ENCODE data around the gene EXOC4.
"Not testable (repeated sequence)": the region's sequence is repeated elsewhere in the genome, so short reads cannot be mapped to it uniquely, and the experiment has no call there.

The EXOC4 gene

DNA sequence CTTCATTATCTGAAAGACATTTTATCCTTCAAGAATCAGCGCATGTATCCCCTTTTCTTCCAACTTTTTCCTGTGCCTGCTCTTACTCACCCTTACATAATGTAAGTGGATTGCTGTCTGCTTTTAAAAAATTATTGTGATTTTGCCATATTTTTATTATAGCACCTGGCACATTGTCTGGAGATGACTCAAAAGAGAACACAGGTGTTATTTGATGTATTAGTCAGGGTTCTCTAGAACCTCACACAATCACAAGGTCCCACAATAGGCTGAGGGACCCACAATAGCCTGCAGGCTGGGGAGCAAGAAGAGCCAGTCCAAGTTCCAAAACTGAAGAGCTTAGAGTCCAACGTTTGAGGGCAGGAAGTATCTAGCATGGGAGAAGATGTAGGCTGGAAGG is 390.0 kb downstream of the EXOC4 start:
- no peak overlapping the region for H3K4me3 Mint-ChIP-seq
- H3K27me3 Mint-ChIP-seq = no peaks in the 10 kb centered on the region
- DNase-seq (no peak), ATAC-seq (replicated peaks) (no peak)
- no peaks in the 10 kb centered on the region for H3K4me1 Mint-ChIP-seq
- H3K36me3 Mint-ChIP-seq = peaks cover 19 to 22% of the 10 kb centered on the region in 2 donors
- H3K27ac Mint-ChIP-seq = no peak overlapping the region
- H3K9me3 Mint-ChIP-seq = peaks cover 5 to 10% of the 10 kb centered on the region in 2 donors

DNA sequence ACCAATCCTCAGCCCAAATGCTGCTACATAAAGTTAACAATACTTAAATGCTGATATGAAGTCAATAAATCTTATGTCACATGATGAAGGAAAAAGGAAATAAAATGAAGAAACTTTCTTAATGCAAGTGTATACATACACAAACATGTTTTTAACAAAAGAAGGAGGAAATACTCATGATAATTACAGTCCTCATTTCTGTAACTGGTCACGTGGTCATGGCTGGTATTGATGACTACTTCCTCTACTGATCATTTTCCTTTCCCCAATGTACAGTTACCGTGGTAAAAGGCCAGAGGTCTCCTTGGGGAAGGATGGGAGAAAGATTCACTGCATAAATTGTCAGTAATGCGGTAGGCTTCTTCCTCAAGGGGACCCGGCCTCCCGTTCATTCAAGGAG is 390.8 kb downstream of the EXOC4 start:
- ATAC-seq (replicated peaks); H3K27me3 Mint-ChIP-seq: not testable (repeated sequence)

DNA sequence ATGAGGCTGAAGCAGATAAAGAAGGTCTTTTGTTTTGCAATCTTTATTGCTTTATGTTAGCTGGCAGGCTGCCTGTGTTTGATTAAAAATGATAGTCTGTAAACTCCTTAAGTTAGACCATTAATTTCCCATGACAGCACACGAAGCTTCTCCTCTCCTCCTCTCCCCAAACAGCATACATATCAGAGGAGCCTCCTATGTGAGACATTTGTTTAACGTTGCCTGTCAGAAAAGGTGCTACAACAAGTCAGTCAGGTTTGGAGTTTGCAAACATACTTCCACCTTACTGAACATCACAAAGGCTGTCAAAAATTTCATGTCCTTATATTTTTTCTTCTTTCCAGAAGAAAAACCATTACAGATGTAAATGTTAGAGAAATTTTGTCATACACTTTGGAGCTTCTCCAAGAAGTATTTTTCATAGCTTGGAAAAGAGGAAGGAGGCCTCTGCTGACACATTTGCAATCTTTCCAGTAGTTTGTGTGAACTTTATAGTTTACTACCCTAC is 393.1 kb downstream of the EXOC4 start:
- Mint-ChIP-seq H3K27me3 (no peaks in the 10 kb centered on the region), H3K27ac (no peak overlapping the region), H3K36me3 (peaks cover 15 to 22% of the 10 kb centered on the region in 2 donors), H3K4me3 (no peak overlapping the region), H3K4me1 (no peaks in the 10 kb centered on the region), H3K9me3 (peaks cover 5 to 10% of the 10 kb centered on the region in 2 donors)
- ATAC-seq (replicated peaks) (no peak), DNase-seq (no peak)

More for the DNA sequence above, 390.8 kb downstream of the EXOC4 start:
- peaks cover 5 to 10% of the 10 kb centered on the region in 2 donors for H3K9me3 Mint-ChIP-seq
- not testable (repeated sequence) for H3K4me1 Mint-ChIP-seq, DNase-seq, H3K27ac Mint-ChIP-seq, H3K4me3 Mint-ChIP-seq
- H3K36me3 Mint-ChIP-seq = peaks cover 19 to 22% of the 10 kb centered on the region in 2 donors

DNA sequence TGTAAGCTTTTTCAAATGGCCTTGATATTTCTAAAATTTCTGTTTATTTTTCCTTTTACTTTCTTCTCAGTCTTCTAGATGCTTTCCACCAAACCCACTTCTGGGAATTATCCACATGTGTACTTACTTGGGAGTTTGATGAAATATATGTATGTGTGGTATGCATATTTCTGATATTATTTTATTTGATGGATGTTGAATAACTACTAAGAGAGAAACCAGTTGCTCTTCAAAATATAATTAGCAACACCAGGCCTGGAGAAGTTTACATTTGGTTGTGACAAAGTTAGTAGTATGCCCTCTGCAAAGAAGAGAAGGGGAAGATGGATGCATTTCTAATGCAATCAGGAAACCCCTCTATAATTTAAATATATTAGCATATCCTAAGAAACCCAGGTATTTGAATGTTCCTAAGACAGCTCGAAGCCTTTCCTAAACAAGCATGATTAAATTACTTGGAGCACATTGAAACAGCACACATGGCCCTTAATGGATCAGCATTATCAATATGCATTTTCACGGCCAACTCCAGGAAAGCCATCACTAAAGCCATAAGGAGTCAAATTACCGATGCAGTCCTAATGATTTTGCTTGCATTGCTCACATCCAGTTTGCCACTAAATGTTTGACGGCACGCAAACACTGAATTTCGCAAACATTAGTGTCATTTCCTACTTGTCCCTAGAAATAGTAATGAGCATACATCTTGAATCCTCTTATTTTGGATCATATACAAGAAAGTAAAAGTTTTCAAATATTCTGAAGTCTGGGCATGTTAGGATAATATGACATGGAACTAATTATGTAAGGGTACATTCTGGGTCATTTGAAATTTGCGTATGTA is 393.8 kb downstream of the EXOC4 start:
- H3K4me3 Mint-ChIP-seq = no peak overlapping the region
- H3K4me1 Mint-ChIP-seq = no peaks in the 10 kb centered on the region
- H3K36me3 Mint-ChIP-seq = peaks cover 15 to 22% of the 10 kb centered on the region in 2 donors
- ATAC-seq (replicated peaks) = no peak
- H3K27me3 Mint-ChIP-seq = no peaks in the 10 kb centered on the region
- H3K9me3 Mint-ChIP-seq = peaks cover 5 to 10% of the 10 kb centered on the region in 2 donors
- DNase-seq = no peak
- no peak overlapping the region for H3K27ac Mint-ChIP-seq

DNA sequence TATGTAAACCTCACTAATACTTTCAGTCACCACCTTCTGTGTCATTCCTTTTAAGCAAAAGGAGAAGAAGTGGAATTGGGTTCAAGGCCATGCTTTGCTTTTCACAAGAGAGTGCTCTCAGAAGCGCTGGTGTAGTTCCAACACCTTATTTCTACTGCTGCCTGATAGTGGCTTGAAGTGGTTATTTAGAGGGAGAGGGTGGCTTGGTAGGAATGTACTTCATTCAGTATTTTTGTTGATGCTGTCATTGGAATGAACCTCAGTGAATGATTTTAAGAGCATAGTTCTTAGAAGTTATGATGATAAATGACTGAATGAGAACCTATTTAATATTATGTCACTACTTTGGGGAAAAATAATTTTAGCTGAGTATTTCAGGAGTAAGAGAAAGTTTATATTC is 396.7 kb downstream of the EXOC4 start:
- no peak overlapping the region for H3K4me3 Mint-ChIP-seq
- H3K27me3 Mint-ChIP-seq = no peaks in the 10 kb centered on the region
- peaks cover 0 to 2% of the 10 kb centered on the region in 2 donors for H3K9me3 Mint-ChIP-seq
- H3K27ac Mint-ChIP-seq = no peak overlapping the region
- ATAC-seq (replicated peaks) = no peak
- H3K36me3 Mint-ChIP-seq = peaks cover 3% of the 10 kb centered on the region in 2 donors
- no peak for DNase-seq
- H3K4me1 Mint-ChIP-seq = no peaks in the 10 kb centered on the region

DNA sequence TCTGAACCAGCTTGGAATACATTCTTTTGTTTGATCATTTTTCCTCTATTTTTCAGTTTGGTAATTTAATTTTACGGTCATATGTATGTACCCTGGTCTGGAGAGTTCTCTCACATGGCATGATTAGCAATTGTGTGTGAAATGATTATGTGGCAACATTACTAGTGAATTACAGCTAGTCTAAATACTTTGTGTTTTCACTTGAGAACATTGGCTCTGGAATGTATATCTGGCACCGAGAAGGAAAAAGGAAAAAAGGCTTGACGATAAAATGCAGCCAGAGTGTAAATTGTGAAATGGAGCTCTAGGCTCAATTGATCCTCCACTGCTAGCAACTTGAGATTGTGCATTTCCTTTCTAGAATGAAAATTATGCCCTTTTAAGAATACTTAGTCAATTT is 397.2 kb downstream of the EXOC4 start:
- no peak overlapping the region for H3K27ac Mint-ChIP-seq
- DNase-seq = no peak
- no peaks in the 10 kb centered on the region for H3K27me3 Mint-ChIP-seq
- H3K9me3 Mint-ChIP-seq = no peaks in the 10 kb centered on the region
- ATAC-seq (replicated peaks) = no peak
- no peak overlapping the region for H3K4me3 Mint-ChIP-seq
- no peaks in the 10 kb centered on the region for H3K4me1 Mint-ChIP-seq
- peaks cover 3% of the 10 kb centered on the region in 2 donors for H3K36me3 Mint-ChIP-seq

DNA sequence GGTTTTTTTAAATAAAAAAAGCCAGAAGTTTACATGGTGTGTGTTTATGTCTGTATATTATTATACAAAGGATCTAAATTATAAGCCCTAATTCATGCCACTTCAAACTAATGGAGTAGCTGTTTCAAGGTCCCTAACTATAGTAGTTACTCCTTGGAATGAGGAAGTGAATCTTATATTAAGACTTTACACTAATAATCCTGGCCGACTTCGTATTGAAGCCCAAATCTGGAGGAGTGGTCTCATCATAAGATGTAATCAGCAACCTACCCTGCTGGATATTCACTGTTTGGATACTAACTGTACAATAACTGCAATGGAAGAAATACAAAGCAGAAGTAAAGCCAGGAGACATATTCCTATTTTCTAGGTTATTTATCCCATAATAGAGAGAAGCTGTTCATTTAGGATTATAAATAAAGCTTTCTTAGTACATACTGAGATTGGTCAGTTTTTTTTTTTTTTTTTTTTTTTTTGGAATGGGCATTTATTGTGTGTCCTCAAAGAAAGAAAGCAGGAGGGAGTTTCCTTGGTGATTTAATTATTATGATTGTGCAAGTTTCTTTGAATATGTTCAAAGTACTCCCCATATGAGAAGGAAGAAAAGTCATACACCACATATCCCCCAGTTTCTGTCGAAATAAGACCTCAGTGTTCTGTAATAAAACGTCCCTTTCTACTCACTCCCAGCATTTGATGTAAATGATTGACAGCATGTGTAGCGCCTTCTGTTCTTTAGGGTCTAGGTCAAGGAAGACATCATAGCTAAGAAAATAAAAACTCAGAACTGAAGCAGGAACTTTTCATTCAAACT is 397.8 kb downstream of the EXOC4 start:
- no peaks in the 10 kb centered on the region for H3K9me3 Mint-ChIP-seq
- no peak overlapping the region for H3K27ac Mint-ChIP-seq
- DNase-seq (no peak), ATAC-seq (replicated peaks) (no peak)
- no peaks in the 10 kb centered on the region for H3K4me1 Mint-ChIP-seq
- no peak overlapping the region for H3K4me3 Mint-ChIP-seq
- no peaks in the 10 kb centered on the region for H3K27me3 Mint-ChIP-seq
- H3K36me3 Mint-ChIP-seq = peaks cover 0 to 1% of the 10 kb centered on the region in 2 donors

DNA sequence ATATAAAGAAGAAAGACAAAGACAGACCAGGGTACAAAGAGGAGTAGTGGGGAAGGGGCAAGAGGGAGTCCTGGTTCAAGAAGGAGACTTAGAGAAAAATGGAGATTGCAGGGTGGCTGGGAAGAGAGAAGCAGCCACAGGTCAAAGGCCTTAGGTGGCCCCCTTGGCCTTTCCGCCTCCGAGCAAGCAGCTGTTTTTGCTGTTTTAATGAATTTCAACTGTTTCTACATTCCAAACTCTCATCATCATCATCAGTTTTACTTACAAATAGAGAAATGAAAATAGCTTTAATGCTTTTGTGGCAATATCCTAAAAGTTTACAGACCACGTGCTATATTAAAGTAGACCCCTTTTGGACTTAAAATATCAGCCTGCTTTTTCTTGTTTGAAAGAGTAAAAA is 399.7 kb downstream of the EXOC4 start:
- ATAC-seq (replicated peaks) (no peak), DNase-seq (no peak)
- Mint-ChIP-seq H3K4me1 (no peaks in the 10 kb centered on the region), H3K36me3 (peaks cover 0 to 1% of the 10 kb centered on the region in 2 donors), H3K4me3 (no peak overlapping the region), H3K27ac (no peak overlapping the region), H3K27me3 (no peaks in the 10 kb centered on the region), H3K9me3 (no peaks in the 10 kb centered on the region)

DNA sequence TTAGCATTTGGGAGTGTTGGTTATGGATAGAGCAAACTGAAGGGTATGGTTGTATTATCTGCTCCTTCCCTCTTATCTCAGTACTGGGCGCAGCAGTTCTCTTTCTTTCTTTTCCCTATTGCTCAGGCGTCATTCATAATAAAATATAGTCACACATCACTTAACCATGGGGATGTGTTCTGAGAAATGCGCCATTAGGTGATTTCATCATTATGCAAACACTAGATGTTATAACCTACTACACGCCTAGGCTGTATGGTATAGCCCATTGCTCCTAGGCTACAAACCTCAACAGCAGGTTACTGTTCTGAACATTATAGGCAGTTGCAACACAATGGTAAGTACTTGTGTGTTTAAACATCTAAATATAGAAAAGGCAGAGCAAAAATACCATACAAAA is 401.7 kb downstream of the EXOC4 start:
- Mint-ChIP-seq H3K36me3 (peaks cover 0 to 1% of the 10 kb centered on the region in 2 donors), H3K9me3 (no peaks in the 10 kb centered on the region)
- ATAC-seq (replicated peaks) = no peak

DNA sequence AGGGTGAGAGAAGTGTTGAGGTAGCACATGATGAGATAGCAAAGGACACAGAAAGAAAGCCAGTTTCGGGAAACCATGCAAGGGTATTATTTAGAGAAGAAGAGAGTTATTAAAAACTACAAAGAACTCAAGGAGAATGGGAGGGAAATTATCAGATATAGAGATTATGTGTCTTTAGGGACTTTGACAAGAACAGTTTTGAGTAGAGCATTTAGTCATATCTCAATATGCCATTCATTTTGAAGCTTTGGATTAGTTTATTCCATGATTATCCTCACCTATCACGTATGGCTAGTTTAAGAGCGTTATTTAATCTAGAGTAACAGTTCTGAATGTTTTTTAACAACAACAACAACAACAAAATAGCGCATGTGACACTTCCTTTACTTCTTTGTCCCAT is 409.4 kb downstream of the EXOC4 start:
- no peak overlapping the region for H3K4me3 Mint-ChIP-seq
- no peaks in the 10 kb centered on the region for H3K9me3 Mint-ChIP-seq
- no peak for ATAC-seq (replicated peaks)
- peaks cover 9 to 21% of the 10 kb centered on the region in 2 donors for H3K36me3 Mint-ChIP-seq
- H3K27ac Mint-ChIP-seq = no peak overlapping the region
- H3K27me3 Mint-ChIP-seq = no peaks in the 10 kb centered on the region
- no peak for DNase-seq
- peaks cover 0 to 4% of the 10 kb centered on the region in 2 donors for H3K4me1 Mint-ChIP-seq

More for the DNA sequence above, 401.7 kb downstream of the EXOC4 start:
- Mint-ChIP-seq H3K27me3 (no peaks in the 10 kb centered on the region), H3K4me1 (peaks cover 0 to 4% of the 10 kb centered on the region in 2 donors), H3K4me3 (no peak overlapping the region), H3K27ac (no peak overlapping the region)
- no peak for DNase-seq

DNA sequence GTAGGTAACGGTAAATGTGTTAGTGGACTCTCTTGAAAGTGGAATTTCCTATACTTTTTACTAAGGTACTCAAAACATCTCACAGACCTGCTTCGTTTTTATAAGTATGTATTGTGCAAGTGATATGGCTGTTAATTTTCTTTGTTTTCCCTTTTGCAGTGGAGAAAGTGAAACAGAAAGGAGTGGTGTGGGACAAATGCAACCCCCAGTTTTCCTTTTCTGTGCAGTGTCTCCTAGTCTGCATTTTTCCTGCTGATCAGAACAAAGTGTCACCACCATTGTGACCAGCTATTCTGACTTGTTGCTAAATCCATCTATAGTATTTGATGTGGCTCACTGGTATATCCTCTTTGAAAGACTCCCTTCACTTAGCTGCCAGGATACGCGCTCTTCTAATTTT is 410.0 kb downstream of the EXOC4 start:
- peaks cover 0 to 4% of the 10 kb centered on the region in 2 donors for H3K4me1 Mint-ChIP-seq
- H3K36me3 Mint-ChIP-seq = peaks cover 9 to 21% of the 10 kb centered on the region in 2 donors
- DNase-seq (no peak), ATAC-seq (replicated peaks) (no peak)
- H3K27me3 Mint-ChIP-seq = no peaks in the 10 kb centered on the region
- no peak overlapping the region for H3K4me3 Mint-ChIP-seq
- no peaks in the 10 kb centered on the region for H3K9me3 Mint-ChIP-seq
- H3K27ac Mint-ChIP-seq = no peak overlapping the region

DNA sequence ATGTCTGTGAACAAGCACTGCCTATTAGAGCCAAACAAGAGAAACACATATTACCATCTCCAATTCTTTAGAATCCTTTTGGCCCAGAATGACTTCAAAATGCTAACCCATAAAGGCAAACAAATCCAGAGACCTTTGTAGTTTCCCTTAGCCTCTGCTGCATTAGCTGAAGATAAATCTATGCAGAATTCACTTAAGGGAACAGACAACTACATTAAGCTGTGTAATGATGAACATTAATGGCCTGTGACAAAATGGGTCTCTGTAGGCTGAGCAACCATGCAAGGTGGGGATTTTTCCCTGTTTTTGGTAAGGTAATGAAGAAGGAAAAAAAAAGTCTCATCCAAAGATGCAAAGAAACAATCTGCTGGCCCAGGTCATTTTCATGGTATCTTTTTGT is 411.6 kb downstream of the EXOC4 start:
- Mint-ChIP-seq H3K4me3 (no peak overlapping the region), H3K36me3 (peaks cover 14 to 28% of the 10 kb centered on the region in 2 donors), H3K27me3 (no peaks in the 10 kb centered on the region), H3K9me3 (peaks cover 0 to 2% of the 10 kb centered on the region in 2 donors), H3K27ac (no peak overlapping the region), H3K4me1 (peaks cover 4 to 9% of the 10 kb centered on the region in 2 donors)
- DNase-seq = no peak
- no peak for ATAC-seq (replicated peaks)

DNA sequence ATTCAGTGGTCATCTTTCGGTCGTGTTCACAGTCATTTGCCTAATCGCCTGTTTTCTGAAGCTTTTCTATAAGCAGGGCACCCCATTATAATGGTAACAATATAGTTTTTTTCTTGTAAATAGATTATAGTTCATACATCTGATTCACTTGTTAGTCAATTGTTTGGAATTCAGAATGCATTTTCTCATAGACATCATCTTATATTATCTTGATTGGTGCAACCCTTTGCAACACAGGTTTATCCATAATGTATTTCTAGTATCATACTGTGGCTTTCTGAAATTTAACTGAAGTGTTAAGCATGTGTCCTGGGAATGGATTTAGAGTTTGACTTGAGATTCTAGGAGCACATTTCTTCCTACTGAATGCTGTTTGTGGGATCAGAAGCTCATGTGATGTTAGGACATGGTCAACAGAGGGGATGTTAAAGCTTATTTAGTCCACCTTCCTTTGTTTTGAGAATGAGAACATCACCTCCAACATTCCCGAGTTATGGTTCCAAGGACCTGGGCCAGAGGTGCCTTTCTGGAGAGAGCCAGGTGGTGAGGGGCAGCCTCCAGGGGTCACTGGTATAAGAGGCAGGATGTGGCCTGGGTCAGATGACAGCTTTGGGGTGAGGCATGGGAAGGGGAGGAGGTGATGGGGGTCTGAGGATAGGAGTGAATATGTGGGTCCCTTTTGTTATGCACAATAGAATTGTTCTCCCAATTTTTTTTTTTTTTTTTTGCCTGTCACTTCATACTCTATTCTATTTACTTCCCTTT is 415.6 kb downstream of the EXOC4 start:
- Mint-ChIP-seq H3K4me3 (no peak overlapping the region), H3K27me3 (no peaks in the 10 kb centered on the region), H3K36me3 (peaks cover 9 to 32% of the 10 kb centered on the region in 2 donors), H3K9me3 (peaks cover 0 to 2% of the 10 kb centered on the region in 2 donors), H3K4me1 (peaks cover 9 to 19% of the 10 kb centered on the region in 2 donors), H3K27ac (peak overlapping the region; percentile 65)
- ATAC-seq (replicated peaks) (no peak), DNase-seq (no peak)

DNA sequence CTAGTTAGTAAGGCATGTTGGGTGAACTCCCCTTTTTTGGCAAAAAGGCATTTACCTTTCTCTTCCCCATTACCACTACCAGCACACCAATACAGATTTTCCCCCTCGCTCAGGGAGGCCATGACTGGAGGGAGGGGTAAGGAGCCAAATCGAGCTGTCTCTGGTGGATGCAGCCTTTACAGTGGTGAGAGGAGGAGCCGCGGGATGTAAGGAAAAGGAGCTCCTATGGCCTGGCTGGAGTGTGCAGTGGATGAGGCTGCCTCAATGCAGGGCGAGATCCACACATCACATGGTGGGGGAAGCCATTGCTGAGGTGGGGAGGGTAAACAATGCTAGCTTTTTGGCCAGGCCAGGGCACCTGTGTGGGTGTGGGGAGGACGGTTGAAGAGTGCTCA is 416.2 kb downstream of the EXOC4 start:
- no peak for DNase-seq
- peaks cover 7 to 26% of the 10 kb centered on the region in 2 donors for H3K36me3 Mint-ChIP-seq
- H3K27ac Mint-ChIP-seq = peak overlapping the region; percentile 65
- no peak for ATAC-seq (replicated peaks)
- peaks cover 10 to 25% of the 10 kb centered on the region in 2 donors for H3K4me1 Mint-ChIP-seq
- no peak overlapping the region for H3K4me3 Mint-ChIP-seq
- no peaks in the 10 kb centered on the region for H3K27me3 Mint-ChIP-seq
- peaks cover 0 to 2% of the 10 kb centered on the region in 2 donors for H3K9me3 Mint-ChIP-seq

Measured in stimulated activated naive B cell treated with anti-CD40 and anti-IgM and Interleukin-4, amounts not matched to agents 10 μg/mL and 1 μg/mL and 100 μg/mL, for 72 hours (primary cell).